GM21825 (cell line): ENCODE results near the gene ALAS1.
"Not testable (repeated sequence)": the region's sequence is repeated elsewhere in the genome, so short reads cannot be mapped to it uniquely, and the experiment has no call there.

Experiments
- ATAC-seq: cut with Tn5 transposase; IDR thresholded peaks from one replicate; pipeline ENCODE4 v1.9.1; 2021; ENCODE audit warnings: mild to moderate bottlenecking, moderate library complexity; ENCODE audit not compliant: unreplicated experiment

Gene ALAS1

DNA sequence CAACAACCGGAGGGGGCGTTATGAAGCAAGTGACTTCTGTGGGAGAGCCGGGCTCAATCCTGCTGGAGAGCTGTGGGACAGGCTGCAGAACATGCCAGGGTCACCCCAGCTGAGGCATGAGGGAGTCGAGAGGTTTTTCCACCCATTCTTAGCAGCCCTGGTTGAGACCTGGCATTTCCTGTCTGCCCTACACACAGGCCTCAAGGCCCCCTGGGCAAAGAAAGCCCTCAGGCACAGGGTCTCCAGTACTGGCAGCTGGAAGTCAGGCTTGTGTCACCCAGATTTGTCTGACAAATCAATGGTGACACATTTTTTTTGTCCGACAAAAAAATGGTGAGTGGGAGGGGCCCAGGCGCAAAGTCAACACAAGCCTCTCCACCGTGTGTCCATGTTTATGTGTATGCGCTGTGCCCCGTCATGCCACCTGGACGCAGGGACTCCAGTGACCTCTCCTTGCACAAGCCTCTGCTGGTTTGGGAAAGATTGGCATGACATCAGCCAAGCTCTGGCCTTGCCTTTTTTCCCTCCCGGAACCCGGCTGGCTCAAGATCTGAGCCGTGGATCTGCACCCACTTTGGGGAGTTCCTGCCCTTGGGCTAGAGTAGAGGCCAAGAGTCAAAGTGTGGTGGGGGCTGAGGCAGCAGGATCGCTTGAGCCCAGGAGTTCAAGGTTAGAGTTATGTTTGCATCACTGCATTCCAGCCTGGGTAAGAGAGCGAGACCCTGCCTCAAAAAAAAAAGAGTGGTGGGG lies 20.8 kb upstream of the ALAS1 start:
- no peak for ATAC-seq

DNA sequence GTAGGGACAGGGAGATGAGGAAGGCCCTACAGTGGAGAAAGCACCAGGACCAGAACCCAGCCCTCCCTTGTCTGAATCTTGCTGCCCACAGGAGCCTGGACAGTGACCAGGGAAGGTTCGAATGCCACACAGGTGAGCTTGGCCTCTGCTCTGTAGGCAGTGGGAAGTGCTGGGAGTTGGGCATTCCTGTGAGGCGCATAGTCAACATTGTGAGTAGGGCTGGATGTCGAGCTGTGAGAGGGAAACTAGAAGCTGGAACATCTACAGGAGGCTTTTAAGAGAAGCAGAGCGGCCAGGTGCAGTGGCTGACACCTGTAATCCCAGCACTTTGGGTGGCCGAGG lies 20.3 kb upstream of the ALAS1 start:
- no peak for ATAC-seq

DNA sequence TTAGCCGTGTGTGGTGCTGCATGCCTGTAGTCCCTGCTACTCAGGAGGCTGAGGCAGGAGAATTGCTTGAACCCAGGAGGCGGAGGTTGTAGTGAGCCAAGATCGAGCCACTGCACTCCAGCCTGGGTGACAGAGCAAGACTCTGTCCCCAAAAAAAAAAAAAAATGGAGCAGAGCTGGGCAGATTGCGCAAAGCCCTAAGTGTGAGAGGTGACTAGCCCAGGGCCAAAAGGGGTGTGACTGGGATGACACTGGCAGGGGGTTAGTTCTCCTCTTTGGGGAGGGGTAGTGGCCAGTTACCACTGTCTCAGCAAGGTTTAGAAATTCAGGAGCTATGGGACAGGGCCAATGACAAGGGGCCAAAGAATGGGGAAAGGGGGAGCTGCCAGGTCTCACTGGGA lies 19.8 kb upstream of the ALAS1 start:
- not testable (repeated sequence) for ATAC-seq

DNA sequence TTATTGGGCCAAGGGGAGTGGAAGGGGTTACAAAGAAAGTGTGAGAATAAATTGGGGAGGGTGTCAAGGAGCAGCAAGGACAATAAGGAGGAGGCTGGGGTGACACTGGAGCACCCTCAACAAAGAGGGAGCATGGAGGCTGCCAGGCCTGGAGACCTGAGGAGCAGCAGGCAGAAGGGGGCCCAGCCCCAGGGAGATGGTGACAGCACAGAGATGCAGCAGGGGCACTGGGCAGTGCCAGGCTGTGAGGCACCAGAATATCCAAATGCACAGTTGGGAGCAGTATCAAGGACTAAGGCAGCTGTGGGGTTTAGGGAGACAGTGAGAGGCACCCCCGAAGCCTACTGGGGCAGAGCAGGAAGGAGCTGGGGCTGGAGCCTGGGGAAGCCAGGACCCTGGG lies 19.4 kb upstream of the ALAS1 start:
- ATAC-seq: no peak

DNA sequence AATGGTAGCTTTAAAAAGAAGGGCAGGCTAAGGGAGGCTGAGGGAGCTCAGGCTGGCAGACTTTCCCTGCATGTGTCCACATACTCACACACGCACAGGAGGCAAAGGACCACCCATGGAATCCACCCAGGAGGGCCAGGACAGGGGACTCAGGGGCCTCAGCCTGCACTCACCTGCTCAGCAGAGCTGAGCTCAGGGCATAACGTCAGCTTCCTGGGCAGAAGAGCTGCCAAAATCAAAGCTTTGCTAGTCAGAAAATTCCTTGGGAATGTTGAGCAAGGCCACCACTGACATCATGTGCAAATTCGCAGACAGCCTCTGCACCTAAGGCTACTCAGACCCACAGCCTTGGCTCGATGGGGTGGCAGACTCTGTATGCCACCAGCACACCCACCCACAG lies 16.4 kb upstream of the ALAS1 start:
- no peak for ATAC-seq

DNA sequence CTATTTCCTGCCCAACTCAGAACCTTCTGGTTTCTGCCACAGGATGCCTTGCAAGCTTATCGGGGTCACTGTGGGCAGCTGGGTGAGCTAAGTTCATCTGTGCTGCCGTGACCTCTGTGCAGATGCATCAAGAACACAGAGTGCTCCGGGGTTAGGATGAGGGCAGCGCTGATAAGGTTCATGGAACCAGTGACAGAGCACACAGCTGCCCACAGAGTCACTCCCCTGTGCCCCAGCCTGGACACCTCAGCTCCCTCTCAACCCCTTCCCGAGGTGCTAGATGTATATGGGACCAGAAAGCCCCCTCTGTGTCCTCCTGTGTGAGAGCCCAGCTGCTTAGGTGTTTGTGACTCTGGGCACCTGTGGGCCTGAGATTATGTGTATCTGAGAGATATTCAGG lies 15.8 kb upstream of the ALAS1 start:
- ATAC-seq: no peak

DNA sequence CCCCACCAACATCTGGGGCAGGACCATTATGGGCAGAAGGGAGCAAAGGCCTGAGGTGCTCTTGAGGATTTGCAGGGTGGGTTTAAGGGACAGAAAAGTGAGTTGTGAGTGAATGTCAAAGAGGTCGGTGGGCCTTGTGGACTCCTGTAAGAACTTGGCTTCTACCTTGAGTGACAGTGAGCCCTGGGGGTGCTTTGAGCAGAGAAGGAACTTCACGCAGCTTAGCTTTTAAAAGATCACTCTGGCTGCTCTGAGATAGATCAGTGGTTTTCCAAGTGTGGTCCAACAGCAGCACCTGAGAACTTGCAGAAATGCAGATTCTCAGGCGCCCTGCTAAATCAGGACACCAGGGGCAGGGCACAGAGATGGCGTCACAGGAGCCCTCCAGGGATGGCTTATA lies 15.3 kb upstream of the ALAS1 start:
- ATAC-seq: no peak

DNA sequence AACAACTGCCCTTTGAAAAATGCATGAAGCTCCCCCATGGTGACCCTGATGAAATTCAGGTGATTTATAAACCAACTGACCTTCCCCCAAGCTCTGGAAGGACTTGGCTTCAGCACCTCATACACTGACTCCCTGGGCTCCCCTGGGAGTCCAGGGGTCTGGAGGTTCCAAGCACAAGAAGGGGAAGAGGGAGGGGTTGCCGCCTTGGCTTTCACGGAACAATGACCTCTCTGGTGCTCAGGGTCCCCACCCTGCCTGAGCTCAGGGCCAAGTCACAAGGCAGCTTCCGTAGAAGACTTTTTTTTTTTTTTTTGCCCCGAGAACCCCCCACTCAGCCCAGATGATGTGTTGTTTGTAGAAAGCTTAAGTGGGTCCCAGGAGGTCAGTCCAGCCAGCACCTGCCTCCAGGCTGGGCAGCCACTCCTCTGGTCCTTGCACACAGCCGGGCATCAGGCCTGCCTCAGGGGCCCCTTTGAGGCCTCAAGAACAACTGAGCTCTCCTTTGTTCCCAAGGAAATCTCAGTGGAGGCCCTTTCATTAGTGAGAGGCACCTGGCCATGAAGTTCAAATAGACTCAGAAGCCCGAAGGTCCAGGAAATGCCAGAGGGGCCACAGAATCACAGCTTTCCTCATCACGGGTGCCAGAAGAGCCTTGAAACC lies 14.0 kb upstream of the ALAS1 start:
- ATAC-seq: no peak

DNA sequence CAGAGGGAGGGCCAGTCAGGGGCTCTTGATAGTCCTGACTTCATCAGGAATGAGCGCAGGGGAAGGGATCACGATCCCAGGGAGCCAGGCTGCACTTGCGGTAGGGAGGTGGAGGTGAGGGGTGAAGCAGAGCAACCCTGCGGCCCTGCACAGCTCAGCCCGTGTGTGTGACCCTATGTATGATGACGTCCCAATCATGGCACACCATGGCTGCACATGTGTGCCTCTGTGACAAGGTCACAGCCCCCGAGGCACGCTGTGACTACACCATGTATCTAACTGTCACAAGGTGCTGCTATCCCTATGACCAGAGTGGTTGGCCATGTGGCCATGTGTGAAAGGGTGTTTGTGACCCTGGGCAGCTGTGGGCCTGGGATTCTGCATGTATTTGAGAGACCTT lies 13.3 kb upstream of the ALAS1 start:
- no peak for ATAC-seq

DNA sequence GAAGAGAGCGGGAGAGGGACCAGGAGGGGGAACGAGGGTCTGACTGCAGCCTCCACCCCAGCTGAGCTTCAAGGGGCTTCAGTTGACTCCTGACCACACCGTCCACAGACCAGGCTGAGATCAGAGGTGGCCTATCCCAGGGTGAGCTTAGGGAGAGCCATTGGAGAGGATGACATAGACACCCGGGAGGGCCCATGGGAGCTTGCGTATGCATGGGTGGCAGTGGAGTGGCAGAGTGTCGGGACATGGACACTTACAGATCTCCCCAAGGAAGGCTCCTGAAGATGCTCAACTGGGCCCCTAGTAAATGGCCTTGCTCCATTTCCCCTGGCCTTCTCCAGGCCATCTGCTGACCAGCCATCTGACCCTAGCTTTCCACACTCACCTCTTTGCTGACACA lies 12.6 kb upstream of the ALAS1 start:
- ATAC-seq: no peak

DNA sequence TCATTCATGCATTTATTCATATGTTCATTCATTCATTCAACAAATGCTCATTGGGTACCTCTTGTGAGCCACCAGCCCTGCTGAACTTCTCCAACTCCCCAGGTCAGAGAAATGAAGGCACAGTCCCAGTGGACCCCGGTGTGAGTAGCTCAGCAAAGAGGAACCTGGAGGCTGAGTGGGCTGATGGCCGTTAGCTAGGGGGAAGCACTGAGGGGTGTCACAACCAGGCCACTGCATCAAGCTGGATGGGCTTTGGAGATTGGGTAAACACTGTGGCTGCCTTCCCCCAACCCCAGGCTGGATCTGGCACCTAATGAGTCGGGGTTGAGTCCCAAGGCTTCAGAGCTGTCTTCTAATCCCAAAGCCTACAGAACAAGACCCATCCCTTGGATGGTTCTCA lies 12.1 kb upstream of the ALAS1 start:
- ATAC-seq: no peak

DNA sequence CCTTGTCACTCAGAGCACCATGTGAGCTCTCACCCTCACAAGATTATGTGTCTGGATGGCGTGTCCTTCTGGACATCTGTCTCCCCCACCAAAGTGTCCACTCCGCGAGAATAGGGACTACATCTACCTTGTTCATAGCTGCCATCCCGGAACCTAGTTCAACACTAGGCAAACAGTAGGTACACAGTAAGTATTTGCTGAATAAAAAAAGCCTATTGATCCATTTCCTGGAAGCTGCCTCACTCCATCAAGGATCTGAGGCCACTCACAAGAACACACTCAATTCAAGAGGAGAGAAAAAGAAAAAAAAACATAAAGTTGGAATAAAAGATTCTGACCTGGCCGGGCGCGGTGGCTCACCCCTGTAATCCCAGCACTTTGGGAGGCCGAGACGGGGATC lies 11.2 kb upstream of the ALAS1 start:
- no peak for ATAC-seq

DNA sequence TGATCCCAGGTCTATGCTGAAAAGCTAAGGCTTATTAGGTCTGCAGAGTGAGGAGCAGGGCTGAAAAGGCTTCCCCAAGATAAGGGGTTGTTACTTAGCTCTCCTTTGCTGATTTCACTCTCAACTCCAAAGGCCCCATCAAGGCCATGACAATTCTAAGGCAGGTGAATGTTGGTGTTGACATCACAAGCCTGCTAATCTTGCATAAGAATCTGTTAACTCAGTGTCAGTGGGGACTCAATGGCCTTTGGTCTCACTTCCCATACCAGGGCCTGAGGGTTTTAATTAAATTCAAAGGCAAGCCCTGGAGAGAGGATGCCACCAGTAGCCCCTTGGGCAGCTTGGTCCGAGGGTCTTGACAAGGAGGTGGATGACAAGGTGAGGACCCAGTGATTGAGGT lies 9.4 kb upstream of the ALAS1 start:
- no peak for ATAC-seq

DNA sequence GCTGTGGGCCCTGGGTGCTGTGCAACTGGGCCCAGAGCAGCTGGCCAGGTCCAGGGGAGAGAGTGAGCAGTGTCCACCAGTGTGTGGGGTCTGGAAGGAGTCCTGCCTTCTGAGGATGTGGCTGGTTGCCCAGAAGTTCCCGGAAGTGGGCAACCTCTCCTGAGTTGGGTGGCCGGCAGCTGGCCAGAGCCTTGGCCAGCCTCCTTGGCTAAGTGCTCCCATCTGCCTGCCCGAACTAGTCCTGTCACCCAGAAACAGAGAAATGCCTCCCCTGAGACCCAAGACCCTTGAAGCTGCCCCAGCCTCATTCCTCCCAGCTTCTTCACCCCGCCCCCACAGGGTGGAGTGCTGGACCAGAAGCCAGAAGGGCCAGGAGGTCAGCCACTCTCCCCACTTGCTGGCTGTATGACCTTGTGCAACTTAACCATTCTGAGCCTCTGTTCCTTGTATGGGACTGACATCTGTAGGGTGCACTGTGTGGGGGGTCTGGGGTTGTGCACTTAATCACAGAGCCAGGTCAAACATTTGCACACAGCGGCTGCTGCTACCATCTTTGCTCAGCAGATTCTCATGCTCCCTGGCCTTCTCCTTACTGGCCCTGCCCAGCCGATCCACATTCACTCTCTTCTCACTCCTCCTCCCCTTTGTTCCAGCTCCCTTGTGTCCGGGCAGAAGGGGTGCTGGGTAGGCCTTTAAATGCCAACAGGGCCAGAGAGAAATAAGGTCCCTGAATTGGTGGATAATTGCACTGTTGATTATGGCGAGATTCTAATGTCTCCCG lies 7.5 kb upstream of the ALAS1 start:
- no peak for ATAC-seq

DNA sequence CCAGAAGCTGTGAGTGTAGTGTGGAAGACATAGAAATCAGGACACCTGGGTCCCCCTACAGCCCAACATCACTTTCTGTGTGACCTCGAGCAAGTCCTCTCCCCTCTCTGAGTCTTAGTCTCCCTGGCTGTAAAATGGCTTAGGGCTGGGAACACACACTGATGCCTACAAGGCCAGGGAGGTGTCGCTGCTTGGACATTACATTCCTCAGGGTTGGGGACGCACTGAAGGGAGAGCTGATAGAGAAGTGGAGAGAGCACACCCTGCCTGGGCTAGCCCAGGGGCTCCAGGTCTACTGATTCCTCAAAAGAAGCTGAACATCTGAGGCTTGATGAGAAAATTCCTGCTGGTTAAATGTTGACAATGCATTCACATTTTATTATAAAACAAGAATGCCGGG lies 6.3 kb upstream of the ALAS1 start:
- ATAC-seq: no peak

DNA sequence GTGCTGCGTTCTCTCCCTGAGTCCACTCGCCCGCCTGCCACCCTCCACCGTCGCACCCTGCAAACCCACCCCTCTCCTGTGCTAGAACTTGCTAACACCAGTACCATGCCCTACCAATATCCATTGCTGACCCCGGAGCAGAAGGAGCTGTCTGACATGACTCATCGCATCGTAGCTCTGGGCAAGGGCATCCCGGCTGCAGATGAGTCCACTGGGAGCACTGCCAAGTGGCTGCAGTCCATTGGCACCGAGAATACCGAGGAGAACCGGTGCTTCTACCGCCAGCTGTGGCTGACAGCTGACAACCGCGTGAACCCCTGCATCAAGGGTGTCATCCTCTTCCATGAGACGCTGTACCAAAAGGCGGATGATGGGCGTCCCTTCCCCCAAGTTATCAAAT lies 4.9 kb upstream of the ALAS1 start:
- ATAC-seq: no peak

DNA sequence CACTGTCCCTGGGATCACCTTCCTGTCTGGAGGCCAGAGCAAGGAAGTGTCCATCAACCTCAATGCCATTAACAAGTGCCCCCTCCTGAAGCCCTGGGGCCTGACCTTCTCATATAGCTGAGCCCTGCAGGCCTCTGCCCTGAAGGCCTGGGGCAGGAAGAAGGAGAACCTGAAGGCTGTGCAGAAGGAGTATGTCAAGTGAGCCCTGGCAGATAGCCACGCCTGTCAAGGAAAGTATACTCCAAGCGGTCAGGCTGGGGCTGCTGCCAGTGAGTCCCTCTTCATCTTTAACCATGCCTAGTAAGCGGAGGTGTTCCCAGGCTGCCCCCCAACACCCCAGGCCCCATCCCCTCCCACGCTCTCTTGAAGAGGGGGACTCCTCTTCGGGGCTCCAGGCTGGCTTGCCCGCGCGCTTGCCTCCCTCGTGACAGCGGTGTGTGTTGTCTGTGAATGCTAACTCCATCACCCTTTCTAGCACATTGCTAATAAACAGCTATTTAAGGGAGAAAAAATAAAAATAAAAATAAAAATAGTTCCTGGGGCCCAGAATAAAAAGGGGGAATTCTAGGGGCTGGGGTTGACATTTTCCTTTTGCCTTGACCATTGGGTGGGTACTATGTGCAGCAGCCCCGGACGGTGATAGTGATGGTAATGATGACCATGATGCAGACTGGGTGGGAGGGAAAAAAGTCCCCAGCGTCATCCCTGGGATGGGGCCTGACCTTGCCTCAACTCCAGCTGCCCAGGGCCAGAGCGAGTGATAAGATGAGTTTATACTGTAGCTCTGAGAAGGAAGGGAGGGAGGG lies 3.3 kb upstream of the ALAS1 start:
- no peak for ATAC-seq

DNA sequence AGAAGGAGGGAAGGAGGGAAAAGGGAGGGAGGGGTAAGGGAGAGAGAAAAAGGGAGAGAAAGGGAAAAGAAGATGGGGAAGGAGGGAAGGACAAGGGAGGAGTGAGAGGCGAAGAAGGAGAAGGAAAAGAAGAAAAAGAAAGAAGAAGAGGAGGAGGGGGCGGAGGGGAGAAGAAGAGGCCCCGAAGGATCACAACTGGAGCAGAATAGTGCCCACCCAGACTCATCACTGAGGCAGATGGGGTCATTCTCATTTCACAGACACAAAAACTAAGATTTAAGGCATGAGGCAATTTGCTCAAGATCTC lies 2.7 kb upstream of the ALAS1 start:
- ATAC-seq: no peak

DNA sequence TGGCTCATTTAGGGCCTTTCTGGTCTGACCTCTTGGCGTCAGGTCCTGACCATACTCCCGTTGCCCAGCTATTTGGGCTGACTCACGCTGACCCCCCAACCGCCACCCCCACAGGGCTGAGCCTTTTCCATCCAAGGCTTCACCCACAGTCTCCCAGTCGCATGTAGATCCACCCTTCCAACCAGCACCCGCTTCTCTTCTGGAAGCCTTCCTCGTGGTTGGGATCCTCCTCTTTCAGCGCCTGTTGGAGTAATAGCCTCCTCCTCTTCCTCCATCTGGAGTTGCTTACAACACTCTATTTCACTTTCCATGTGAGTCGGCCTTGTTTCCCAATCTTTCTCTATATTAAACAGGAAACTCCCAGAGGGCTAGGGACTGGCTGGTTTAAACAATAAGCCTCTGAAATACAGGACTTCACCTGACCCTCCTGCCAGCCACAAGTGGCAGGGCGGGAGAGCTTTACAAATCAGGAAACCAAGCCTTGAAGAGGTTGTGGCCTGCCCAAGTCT lies 2.1 kb upstream of the ALAS1 start:
- no peak for ATAC-seq

DNA sequence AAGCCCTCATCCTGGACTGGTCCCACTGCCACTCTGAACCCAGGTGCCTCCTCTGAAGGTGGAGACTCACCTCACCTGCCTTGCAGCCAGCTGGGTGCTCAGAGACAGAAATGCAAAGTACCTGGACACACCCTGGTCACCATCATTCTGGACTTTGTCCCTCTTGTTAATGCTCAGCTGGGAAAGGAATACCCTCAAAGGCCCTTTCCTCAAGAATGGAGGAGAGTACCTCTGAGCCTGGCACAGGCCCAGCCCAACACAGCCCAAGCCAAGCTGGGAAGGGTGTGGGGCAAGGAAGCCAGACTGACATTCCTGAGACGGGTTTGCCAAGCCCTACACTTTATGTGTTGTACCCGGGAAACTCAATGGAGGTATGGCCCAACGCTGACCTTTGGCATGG lies 983 bp upstream of the ALAS1 start:
- no peak for ATAC-seq

DNA sequence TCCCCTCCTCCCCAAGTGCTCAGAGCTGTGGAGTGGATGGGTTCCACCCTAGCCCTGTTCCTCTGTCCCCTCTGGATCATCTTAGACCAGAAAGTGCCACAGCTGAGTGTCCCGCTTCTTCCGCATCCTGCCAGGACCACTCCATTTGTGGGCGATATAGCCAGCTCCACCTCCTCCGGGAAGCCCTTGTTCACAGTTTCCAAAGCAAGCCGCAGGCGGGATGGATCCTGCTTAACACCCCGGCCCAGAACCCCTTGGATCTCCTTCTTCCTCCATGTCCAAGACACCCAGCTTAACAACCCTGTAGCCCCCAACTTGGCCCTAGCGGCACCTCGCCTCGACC lies 490 bp upstream of the ALAS1 start:
- ATAC-seq: no peak
